GM21390 (cell line): ENCODE results near the gene GLRX.
A peak's percentile ranks its signal among the peaks of the same experiment; 100 is the strongest.

Source experiments
- ATAC-seq: cut with Tn5 transposase; IDR thresholded peaks from one replicate; pipeline ENCODE4 v1.9.1; 2021; ENCODE audit not compliant: unreplicated experiment

Gene GLRX

GRCh38 chr5:95784514-95785302 is 37.8 kb downstream of the GLRX start:
- no peak for ATAC-seq

GRCh38 chr5:95783661-95784060 is 38.9 kb downstream of the GLRX start:
- no peak for ATAC-seq

GRCh38 chr5:95782181-95782580 is 40.3 kb downstream of the GLRX start:
- no peak for ATAC-seq

GRCh38 chr5:95781101-95781583 is 41.4 kb downstream of the GLRX start:
- ATAC-seq, result peak; percentile 90

- ATAC-seq, result no peak
These were observed 41.9 kb downstream of the GLRX start for GRCh38 chr5:95780597-95780996.

- ATAC-seq, result no peak
These were observed 42.9 kb downstream of the GLRX start for GRCh38 chr5:95779611-95780010.

GRCh38 chr5:95778713-95779436 is 43.7 kb downstream of the GLRX start:
- ATAC-seq, result no peak

GRCh38 chr5:95777441-95777840 is 45.1 kb downstream of the GLRX start:
- ATAC-seq, result no peak

- no peak for ATAC-seq
These were observed 49.0 kb downstream of the GLRX start for GRCh38 chr5:95773335-95774059.

GRCh38 chr5:95771892-95772291 is 50.6 kb downstream of the GLRX start:
- ATAC-seq, result no peak

- no peak for ATAC-seq
These were observed 51.5 kb downstream of the GLRX start for GRCh38 chr5:95770830-95771708.

GRCh38 chr5:95768731-95769130 is 53.8 kb downstream of the GLRX start:
- ATAC-seq, result no peak

GRCh38 chr5:95763941-95764340 is 58.6 kb downstream of the GLRX start:
- ATAC-seq, result no peak
